ENCODE results near the gene ARFGEF2. TPM values are rescaled to one million over a fixed set of nuclear protein-coding genes. Genes with fewer than 3 reads are reported as not detected.

ARFGEF2 gene
- total and polyA plus RNA-seq, 2 experiments from 2014 or later = 10.9 to 48.0 TPM

DNA sequence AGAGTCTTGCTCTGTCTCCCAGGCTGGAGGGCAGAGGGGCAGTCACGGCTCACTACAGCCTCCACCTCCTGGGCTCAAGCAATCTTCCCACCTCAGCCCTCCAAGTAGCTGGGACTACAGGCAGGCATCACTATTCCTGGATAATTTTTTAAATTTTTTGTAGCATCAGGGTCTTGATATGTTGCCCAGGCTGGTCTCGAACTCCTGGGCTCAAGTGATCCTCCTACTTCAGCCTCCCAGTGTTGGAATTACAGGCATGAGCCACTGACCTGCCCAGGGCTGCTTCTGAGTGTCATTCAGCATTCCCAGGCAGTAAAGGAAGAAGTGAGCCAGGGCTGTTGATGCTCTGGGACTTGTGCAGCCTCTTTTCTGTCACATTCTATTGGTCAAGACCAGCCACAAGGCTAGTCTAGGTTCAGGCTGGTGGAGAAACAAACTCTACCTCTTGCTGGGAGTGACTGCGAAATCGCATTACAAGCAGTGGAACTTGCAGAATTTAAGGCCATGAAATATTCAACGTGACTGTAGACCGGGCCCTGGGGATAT, 2.1 kb upstream of the ARFGEF2 start:
- TF ChIP-seq, protein P1, sequence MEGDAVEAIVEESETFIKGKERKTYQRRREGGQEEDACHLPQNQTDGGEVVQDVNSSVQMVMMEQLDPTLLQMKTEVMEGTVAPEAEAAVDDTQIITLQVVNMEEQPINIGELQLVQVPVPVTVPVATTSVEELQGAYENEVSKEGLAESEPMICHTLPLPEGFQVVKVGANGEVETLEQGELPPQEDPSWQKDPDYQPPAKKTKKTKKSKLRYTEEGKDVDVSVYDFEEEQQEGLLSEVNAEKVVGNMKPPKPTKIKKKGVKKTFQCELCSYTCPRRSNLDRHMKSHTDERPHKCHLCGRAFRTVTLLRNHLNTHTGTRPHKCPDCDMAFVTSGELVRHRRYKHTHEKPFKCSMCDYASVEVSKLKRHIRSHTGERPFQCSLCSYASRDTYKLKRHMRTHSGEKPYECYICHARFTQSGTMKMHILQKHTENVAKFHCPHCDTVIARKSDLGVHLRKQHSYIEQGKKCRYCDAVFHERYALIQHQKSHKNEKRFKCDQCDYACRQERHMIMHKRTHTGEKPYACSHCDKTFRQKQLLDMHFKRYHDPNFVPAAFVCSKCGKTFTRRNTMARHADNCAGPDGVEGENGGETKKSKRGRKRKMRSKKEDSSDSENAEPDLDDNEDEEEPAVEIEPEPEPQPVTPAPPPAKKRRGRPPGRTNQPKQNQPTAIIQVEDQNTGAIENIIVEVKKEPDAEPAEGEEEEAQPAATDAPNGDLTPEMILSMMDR (IDR thresholded peaks at IDR 0.05; ENCODE audit: poor library complexity) = no peak
- Histone ChIP-seq H3K36me3 (replicated peaks; ENCODE audit: insufficient read depth, low read depth) (no peaks in the 10 kb centered on the region), H3K27ac (peak overlapping the region; percentile 22), H4K20me1 (ENCODE audit: insufficient read depth, poor library complexity, severe bottlenecking) (no peaks in the 10 kb centered on the region), H2AFZ (no peak overlapping the region), H3K79me2 (peaks cover 30% of the 10 kb centered on the region), H3K9me3 (ENCODE audit: low read depth) (no peaks in the 10 kb centered on the region), H3K9me2 (replicated peaks; ENCODE audit: insufficient read depth) (no peaks in the 10 kb centered on the region), H3K27me3 (no peaks in the 10 kb centered on the region), H3K4me1 (ENCODE audit: insufficient read depth) (peaks cover 21% of the 10 kb centered on the region), H3K4me3 (no peak overlapping the region), H3K4me2 (no peak overlapping the region)
- WGBS (ENCODE audit: low lambda C conversion rate, missing lambda C conversion rate) = 82% methylated on average over 6 of the region's 6 CpGs
- DNase-seq (ENCODE audit: low spot score) = no peak

DNA sequence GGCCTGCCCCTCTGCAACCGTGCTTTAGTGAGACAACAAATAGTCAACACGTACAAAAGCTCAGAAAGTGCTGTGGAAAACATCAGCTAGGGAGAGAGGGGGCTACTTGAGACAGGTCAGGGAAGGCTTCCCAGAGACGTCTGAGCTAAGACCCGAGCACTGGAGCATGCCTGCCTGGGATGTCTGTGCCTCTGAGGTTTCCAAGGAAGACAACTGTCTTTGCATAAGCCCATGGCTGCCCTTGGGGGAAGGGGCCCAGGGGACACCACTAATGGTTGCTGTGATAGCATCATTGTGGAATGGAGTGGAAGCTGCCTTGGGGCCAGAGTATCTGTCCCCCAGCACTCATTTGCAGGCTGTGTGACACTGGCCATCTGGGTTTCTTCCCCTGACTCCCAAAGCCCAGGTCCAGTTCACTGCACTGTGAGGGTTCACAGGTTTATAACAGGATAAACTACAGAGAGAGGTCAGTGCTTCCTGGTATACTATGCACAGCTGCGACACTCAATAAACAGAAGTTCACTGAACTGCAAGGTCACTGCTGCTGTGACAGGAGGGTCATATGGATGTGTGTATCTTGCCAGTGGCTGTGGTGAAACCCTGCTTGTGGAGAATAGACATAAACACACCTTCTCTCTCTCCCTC, 1.5 kb upstream of the ARFGEF2 start:
- no peaks in the 10 kb centered on the region for H3K27me3 ChIP-seq
- peaks cover 5% of the 10 kb centered on the region for H4K20me1 ChIP-seq (ENCODE audit: insufficient read depth, poor library complexity, severe bottlenecking)
- no peaks in the 10 kb centered on the region for H3K9me2 ChIP-seq (replicated peaks; ENCODE audit: insufficient read depth)
- WGBS (ENCODE audit: low lambda C conversion rate, missing lambda C conversion rate) = 50% methylated on average over 5 of the region's 5 CpGs
- peak; percentile 60 for DNase-seq (ENCODE audit: low spot score)
- peak overlapping the region; percentile 91 for H3K4me2 ChIP-seq
- H2AFZ ChIP-seq = no peak overlapping the region
- TF ChIP-seq EZH2phosphoT487 (IDR thresholded peaks at IDR 0.05; ENCODE audit: low read depth, severe bottlenecking, unreplicated experiment) (no peak), EZH2 (IDR thresholded peaks at IDR 0.05; ENCODE audit: borderline replicate concordance) (no peak)
- TF ChIP-seq, protein P1 (IDR thresholded peaks at IDR 0.05; ENCODE audit: poor library complexity) = no peak
- H3K36me3 ChIP-seq (replicated peaks; ENCODE audit: insufficient read depth, low read depth) = no peaks in the 10 kb centered on the region
- H3K9me3 ChIP-seq (ENCODE audit: low read depth) = no peaks in the 10 kb centered on the region
- no peak overlapping the region for H3K4me3 ChIP-seq
- peaks cover 21% of the 10 kb centered on the region for H3K4me1 ChIP-seq (ENCODE audit: insufficient read depth)
- H3K79me2 ChIP-seq = peaks cover 36% of the 10 kb centered on the region
- peak overlapping the region; percentile 98 for H3K27ac ChIP-seq

DNA sequence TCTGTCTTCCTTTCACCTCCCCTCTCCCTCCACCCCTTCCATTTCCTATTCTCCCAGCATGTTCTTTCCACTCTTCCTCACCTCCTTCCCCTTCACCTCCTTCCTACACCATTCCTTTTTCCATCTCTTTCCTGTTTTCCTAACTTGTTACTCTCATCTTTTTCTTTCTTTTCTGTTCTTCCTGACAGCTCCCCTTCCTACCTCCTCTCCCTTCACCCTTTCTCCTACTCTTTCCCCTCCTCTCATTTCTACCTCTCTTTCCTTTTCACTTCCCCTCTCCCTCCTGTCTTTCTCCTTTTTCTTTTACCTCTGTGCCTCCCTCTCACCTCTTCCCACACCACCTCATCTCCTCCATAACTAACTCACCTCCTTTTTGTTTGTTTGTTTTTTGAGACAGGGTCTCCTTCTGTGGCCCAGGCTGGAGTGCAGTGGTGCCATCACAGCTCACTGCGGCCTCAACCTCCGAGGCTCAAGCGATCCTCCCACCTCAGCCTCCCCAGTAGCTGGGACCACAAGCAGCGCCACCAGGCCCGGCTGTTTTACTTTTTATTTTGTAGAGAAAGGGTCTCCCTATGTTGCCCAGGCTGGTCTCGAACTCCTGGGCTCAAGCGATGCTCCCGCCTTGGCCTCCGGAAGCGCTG, 864 bp upstream of the ARFGEF2 start:
- peak overlapping the region; percentile 91 for H3K4me2 ChIP-seq
- H3K9me3 ChIP-seq (ENCODE audit: low read depth) = no peaks in the 10 kb centered on the region
- peaks cover 21% of the 10 kb centered on the region for H3K4me1 ChIP-seq (ENCODE audit: insufficient read depth)
- DNase-seq (ENCODE audit: low spot score) = no peak
- H3K36me3 ChIP-seq (replicated peaks; ENCODE audit: insufficient read depth, low read depth) = no peaks in the 10 kb centered on the region
- H3K27ac ChIP-seq = peak overlapping the region; percentile 98
- H3K9me2 ChIP-seq (replicated peaks; ENCODE audit: insufficient read depth) = no peaks in the 10 kb centered on the region
- peak overlapping the region; percentile 87 for H2AFZ ChIP-seq
- peaks cover 12% of the 10 kb centered on the region for H4K20me1 ChIP-seq (ENCODE audit: insufficient read depth, poor library complexity, severe bottlenecking)
- no peak for TF ChIP-seq EZH2phosphoT487 (IDR thresholded peaks at IDR 0.05; ENCODE audit: low read depth, severe bottlenecking, unreplicated experiment)
- no peak for TF ChIP-seq EZH2 (IDR thresholded peaks at IDR 0.05; ENCODE audit: borderline replicate concordance)
- TF ChIP-seq, protein P1 (IDR thresholded peaks at IDR 0.05; ENCODE audit: poor library complexity) = no peak
- peak overlapping the region; percentile 89 for H3K4me3 ChIP-seq
- H3K79me2 ChIP-seq = peaks cover 43% of the 10 kb centered on the region
- H3K27me3 ChIP-seq = no peaks in the 10 kb centered on the region
- 42% methylated on average over 9 of the region's 10 CpGs for WGBS (ENCODE audit: low lambda C conversion rate, missing lambda C conversion rate)
